Measurements from ENCODE around the gene PICALM. TPM values are rescaled to one million over a fixed set of nuclear protein-coding genes. Genes with fewer than 3 reads are reported as not detected.

PICALM gene
- polyA plus RNA-seq, 4 donors, result 226 to 285 (median 254) TPM

Other genes starting within 250 kb of the PICALM start
- gene CCDC83, start 213.7 kb downstream of the PICALM start, polyA plus RNA-seq (ENCODE audit: insufficient read length in 4 of 4), result under 1 TPM in 1 of 4 donors, not detected in 3; 0.08 TPM
- gene EED, start 175.7 kb upstream of the PICALM start, polyA plus RNA-seq (ENCODE audit: insufficient read length in 4 of 4), result 10 to 100 TPM; 32.9 to 51.7 (median 39.7) TPM
- 10 to 100 TPM; 47.2 to 53.7 (median 49.8) TPM for gene HIKESHI, start 233.2 kb upstream of the PICALM start, polyA plus RNA-seq (ENCODE audit: insufficient read length in 4 of 4)

All from left renal cortex interstitium (tissue), 4 donors.